Calu3 (cell line): ENCODE results near the gene ZNF148. TPM values are rescaled to one million over a fixed set of nuclear protein-coding genes. Genes with fewer than 3 reads are reported as not detected.
"Not testable (repeated sequence)": the region's sequence is repeated elsewhere in the genome, so short reads cannot be mapped to it uniquely, and the experiment has no call there.

Experiments
- BruUV-seq: library from RNA; stranded (reverse); fragments of 400-500 nt; replicated peaks from 2 replicates; lab custom pipeline; 2021; lab: Mats Ljungman, UMichigan
- CTCF ChIA-PET: fragments of 300-600 bp; sonication (Branson Sonifier 250); formaldehyde crosslinking; loops from one replicate; lab custom pipeline; 2022; ENCODE audit warnings: antibody characterized with exemption; lab: Charles Lee
- DNase-seq: peaks from one replicate; pipeline ENCODE4 v3.0.0; 2022
- H3K27ac Mint-ChIP-seq: one replicate; pipeline ENCODE4 v1.8.0; 2022; ENCODE audit warnings: mixed read lengths; ENCODE audit not compliant: unreplicated experiment
- H3K27me3 Mint-ChIP-seq: one replicate; pipeline ENCODE4 v1.8.0; 2022; ENCODE audit warnings: mixed read lengths; ENCODE audit not compliant: unreplicated experiment
- H3K36me3 Mint-ChIP-seq: one replicate; pipeline ENCODE4 v1.8.0; 2022; ENCODE audit warnings: mild to moderate bottlenecking, moderate library complexity, mixed read lengths; ENCODE audit not compliant: insufficient read depth, unreplicated experiment
- H3K4me1 Mint-ChIP-seq: one replicate; pipeline ENCODE4 v1.8.0; 2022; ENCODE audit warnings: mild to moderate bottlenecking, low read depth, mixed read lengths; ENCODE audit not compliant: unreplicated experiment
- H3K4me3 Mint-ChIP-seq: one replicate; pipeline ENCODE4 v1.8.0; 2022; ENCODE audit warnings: mild to moderate bottlenecking, low read depth, moderate library complexity, mixed read lengths; ENCODE audit not compliant: unreplicated experiment
- H3K9me3 Mint-ChIP-seq: one replicate; pipeline ENCODE4 v1.8.0; 2022; ENCODE audit warnings: low read depth, mixed read lengths; ENCODE audit not compliant: unreplicated experiment
- CTCF ChIP-seq: fragments of 200-600 bp; IDR thresholded peaks from one replicate; pipeline ENCODE4 v1.8.0; 2022; ENCODE audit warnings: antibody characterized with exemption; ENCODE audit not compliant: unreplicated experiment
- intact Hi-C: fragments of 100-400 bp; cut with micrococcal nuclease; formaldehyde crosslinking; loops from one replicate; pipeline ENCODE4 v1.10.0; 2022; ENCODE audit not compliant: unreplicated experiment
- total RNA-seq: library from RNA; stranded (reverse); gene quantifications from 2 replicates; pipeline ENCODE4 v1.2.3, GENCODE V29; 2022

ZNF148 gene
- total RNA-seq, 1 experiment from 2014 or later = 55.0 TPM

- no peak for DNase-seq
- H3K27ac Mint-ChIP-seq = no peak overlapping the region
- H3K36me3 Mint-ChIP-seq = no peaks in the 10 kb centered on the region
- TF ChIP-seq CTCF = no peak
- CTCF ChIA-PET = interaction anchor here (0.7 kb wide), 1 partner anchor 445 kb away, joined by 4 read pairs; no protein-coding TSS in a partner anchor
- intact Hi-C loops = no loop called here
- no peaks in the 10 kb centered on the region for H3K9me3 Mint-ChIP-seq
- no peak overlapping the region for H3K4me3 Mint-ChIP-seq
- peaks cover 8% of the 10 kb centered on the region for H3K4me1 Mint-ChIP-seq
- no peaks in the 10 kb centered on the region for H3K27me3 Mint-ChIP-seq
- BruUV-seq = no TSS peak
Observed at GRCh38 chr3:125389282-125389681, 14.2 kb upstream of the ZNF148 start.

DNA sequence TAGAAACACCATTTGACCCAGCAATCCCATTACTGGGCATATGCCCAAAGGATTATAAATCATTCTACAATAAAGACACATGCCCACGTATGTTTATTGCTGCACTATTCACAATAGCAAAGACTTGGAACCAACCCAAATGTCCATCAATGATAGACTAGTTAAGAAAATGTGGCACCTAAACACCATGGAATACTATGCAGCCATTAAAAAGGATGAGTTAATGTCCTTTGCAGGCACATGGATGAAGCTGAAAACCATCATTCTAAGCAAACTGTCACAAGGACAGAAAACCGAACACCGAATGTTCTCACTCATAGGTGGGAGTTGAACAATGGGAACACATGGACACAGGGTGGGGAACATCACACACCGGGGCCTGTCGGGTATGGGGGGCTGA is 13.2 kb upstream of the ZNF148 start:
- H3K27ac Mint-ChIP-seq, H3K4me1 Mint-ChIP-seq, H3K27me3 Mint-ChIP-seq, H3K9me3 Mint-ChIP-seq, BruUV-seq, H3K36me3 Mint-ChIP-seq, H3K4me3 Mint-ChIP-seq, CTCF ChIA-PET, DNase-seq, intact Hi-C loops: not testable (repeated sequence)

DNA sequence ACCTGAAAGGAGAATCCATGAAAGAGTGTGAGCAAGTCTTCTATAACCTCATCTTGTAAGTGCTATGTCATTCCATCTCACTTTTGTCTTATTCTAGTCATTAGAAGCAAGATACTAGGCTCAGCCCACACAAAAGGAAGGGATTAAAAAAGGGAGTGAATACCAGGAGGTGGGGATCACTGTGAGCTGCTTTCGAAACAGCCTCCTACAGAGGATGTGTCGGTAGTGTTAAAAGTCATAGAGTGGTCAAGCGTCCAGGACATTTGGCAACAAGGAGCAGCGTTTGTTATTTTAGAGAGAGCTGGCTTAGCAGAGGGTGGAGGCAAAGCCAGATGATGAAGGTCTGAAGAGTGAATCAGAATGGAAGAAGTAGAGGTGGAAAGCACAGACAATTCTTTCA is 11.7 kb upstream of the ZNF148 start:
- intact Hi-C loops = no loop called here
- TF ChIP-seq CTCF = no peak
- Mint-ChIP-seq H3K27me3 (no peaks in the 10 kb centered on the region), H3K27ac (no peak overlapping the region), H3K4me3 (no peak overlapping the region), H3K9me3 (no peaks in the 10 kb centered on the region), H3K36me3 (no peaks in the 10 kb centered on the region), H3K4me1 (peaks cover 13% of the 10 kb centered on the region)
- DNase-seq = no peak
- BruUV-seq = no TSS peak
- CTCF ChIA-PET = no interaction called here

- Mint-ChIP-seq H3K27ac (no peak overlapping the region), H3K4me3 (no peak overlapping the region), H3K9me3 (no peaks in the 10 kb centered on the region), H3K36me3 (no peaks in the 10 kb centered on the region), H3K27me3 (no peaks in the 10 kb centered on the region), H3K4me1 (peaks cover 8% of the 10 kb centered on the region)
- no peak for TF ChIP-seq CTCF
- intact Hi-C loops = no loop called here
- no peak for DNase-seq
- CTCF ChIA-PET = no interaction called here
- BruUV-seq = no TSS peak
Observed at GRCh38 chr3:125383744-125384143, 8.6 kb upstream of the ZNF148 start.

GRCh38 chr3:125382298-125382697 is 7.2 kb upstream of the ZNF148 start:
- peaks cover 8% of the 10 kb centered on the region for H3K4me1 Mint-ChIP-seq
- intact Hi-C loops = no loop called here
- no TSS peak for BruUV-seq
- no peaks in the 10 kb centered on the region for H3K36me3 Mint-ChIP-seq
- no peak overlapping the region for H3K4me3 Mint-ChIP-seq
- no peak for DNase-seq
- CTCF ChIA-PET = interaction anchor here (1.1 kb wide), 1 partner anchor 388 kb away, joined by 3 read pairs; no protein-coding TSS in a partner anchor
- no peaks in the 10 kb centered on the region for H3K9me3 Mint-ChIP-seq
- H3K27me3 Mint-ChIP-seq = no peaks in the 10 kb centered on the region
- TF ChIP-seq CTCF = no peak
- no peak overlapping the region for H3K27ac Mint-ChIP-seq
